Panc1 (cell line): ENCODE data around the gene DENND2A. TPM values are rescaled to one million over a fixed set of nuclear protein-coding genes. Genes with fewer than 3 reads are reported as not detected.

Experiments
- ATAC-seq: fragments of 200-7000 bp; cut with Tn5 transposase; 2 replicates; pipeline ENCODE4 v1.9.1; 2020; ENCODE audit warnings: mild to moderate bottlenecking, moderate library complexity
- BruUV-seq: library from RNA; stranded (reverse); fragments of 400-500 nt; replicated peaks from 2 replicates; lab custom pipeline; 2021; lab: Mats Ljungman, UMichigan
- CTCF ChIA-PET: fragments of 300-600 bp; sonication (Branson Sonifier 250); formaldehyde crosslinking; loops from one replicate; lab custom pipeline; 2022; ENCODE audit warnings: antibody characterized with exemption; lab: Charles Lee
- POLR2A ChIA-PET: fragments of 300-600 bp; sonication (Branson Sonifier 250); formaldehyde crosslinking; loops from one replicate; lab custom pipeline; 2022; ENCODE audit warnings: antibody characterized with exemption; lab: Charles Lee
- DNase-seq: peaks from one replicate; pipeline ENCODE4 v3.0.0-alpha.2; 2010; ENCODE audit warnings: low read depth, low spot score
- H3K27ac ChIP-seq: 2 replicates; pipeline ENCODE4 v1.5.1; 2011; ENCODE audit warnings: mild to moderate bottlenecking, low read length, inconsistent platforms
- H3K27me3 ChIP-seq: fragments of 200-500 bp; sonication (Bioruptor generic); 2 replicates; pipeline ENCODE4 v1.6.0; 2014; ENCODE audit warnings: low read length, inconsistent platforms; ENCODE audit not compliant: control insufficient read depth, insufficient read depth
- H3K36me3 ChIP-seq: fragments of 200-500 bp; sonication (Bioruptor generic); 2 replicates; pipeline ENCODE4 v1.5.1; 2014; ENCODE audit warnings: inconsistent platforms, mild to moderate bottlenecking, low read length, moderate library complexity; ENCODE audit not compliant: control insufficient read depth, insufficient read depth
- H3K4me1 ChIP-seq: 2 replicates; pipeline ENCODE4 v1.5.1; 2011; ENCODE audit warnings: inconsistent platforms, mild to moderate bottlenecking, low read length, moderate library complexity; ENCODE audit not compliant: control insufficient read depth, insufficient read depth
- H3K4me3 ChIP-seq, 2 experiments: 2 replicates each; pipeline ENCODE4 v1.5.1; 2011 to 2012; ENCODE audit warnings: low read depth in 2 of 2, low read length in 2 of 2, mild to moderate bottlenecking in 2 of 2, inconsistent platforms in 1 of 2, moderate library complexity in 1 of 2
- H3K9me3 ChIP-seq: fragments of 200-500 bp; sonication (Bioruptor generic); 2 replicates; pipeline ENCODE4 v1.5.1; 2014; ENCODE audit warnings: low read depth, mild to moderate bottlenecking, inconsistent platforms, low read length, moderate library complexity; ENCODE audit not compliant: control insufficient read depth, insufficient read depth
- CTCF ChIP-seq: fragments of 450-650 bp; IDR thresholded peaks from 2 replicates; pipeline ENCODE4 v1.5.1; 2017; ENCODE audit warnings: mild to moderate bottlenecking
- POLR2AphosphoS5 ChIP-seq: IDR thresholded peaks from 2 replicates; pipeline ENCODE4 v1.6.1; 2012; ENCODE audit warnings: mild to moderate bottlenecking, low read depth, low read length, moderate library complexity
- REST ChIP-seq, 2 experiments: IDR thresholded peaks; 2 replicates each; pipeline ENCODE4 v1.6.1; 2011 to 2012; ENCODE audit warnings: low read depth in 2 of 2, control low read depth in 1 of 2, low read length in 1 of 2, mild to moderate bottlenecking in 1 of 2, moderate library complexity in 1 of 2; ENCODE audit not compliant: insufficient read depth in 1 of 2
- SIN3A ChIP-seq: IDR thresholded peaks from 2 replicates; pipeline ENCODE4 v1.6.1; 2012; ENCODE audit warnings: low read depth, mild to moderate bottlenecking, low read length, moderate library complexity, borderline replicate concordance; ENCODE audit not compliant: insufficient read depth
- TCF7L2 ChIP-seq: IDR thresholded peaks from 2 replicates; pipeline ENCODE4 v1.6.1; 2011; ENCODE audit warnings: mild to moderate bottlenecking, low read depth, low read length, inconsistent platforms
- in situ Hi-C: cut with HindIII; loops from 2 replicates; pipeline ENCODE4 v1.10.0; 2016; ENCODE audit warnings: low sequenced_read_pairs, low pct_unique_long_range_greater_than_20kb
- intact Hi-C: fragments of 100-400 bp; cut with micrococcal nuclease; formaldehyde crosslinking; loops from one replicate; pipeline ENCODE4 v1.10.0; 2022; ENCODE audit not compliant: unreplicated experiment
- total RNA-seq: library from RNA; stranded (reverse); gene quantifications from one replicate; pipeline ENCODE4 v1.2.1, GENCODE V29; 2021; ENCODE audit not compliant: unreplicated experiment

DENND2A gene
- total RNA-seq, 1 experiment from 2014 or later, result 1.4 TPM

- H3K4me3 ChIP-seq, result no peak overlapping the region
- TF ChIP-seq TCF7L2, result no peak
- no TSS peak for BruUV-seq
- no peaks in the 10 kb centered on the region for H3K36me3 ChIP-seq
- no peaks in the 10 kb centered on the region for H3K9me3 ChIP-seq
- H3K27ac ChIP-seq, result no peak overlapping the region
- in situ Hi-C loops (no loop called here), intact Hi-C loops (no loop called here)
- ATAC-seq (no peak), DNase-seq (no peak)
- no peaks in the 10 kb centered on the region for H3K4me1 ChIP-seq
- POLR2A ChIA-PET, result no interaction called here
- CTCF ChIA-PET, result interaction anchor here (0.6 kb wide), 1 partner anchor 125 kb away, joined by 5 read pairs; no protein-coding TSS in a partner anchor
- peaks cover 3% of the 10 kb centered on the region; the same call in 1 of the 2 replicates for H3K27me3 ChIP-seq
Measured at GRCh38 chr7:140635816-140636215, 4.8 kb downstream of the DENND2A start.

DNA sequence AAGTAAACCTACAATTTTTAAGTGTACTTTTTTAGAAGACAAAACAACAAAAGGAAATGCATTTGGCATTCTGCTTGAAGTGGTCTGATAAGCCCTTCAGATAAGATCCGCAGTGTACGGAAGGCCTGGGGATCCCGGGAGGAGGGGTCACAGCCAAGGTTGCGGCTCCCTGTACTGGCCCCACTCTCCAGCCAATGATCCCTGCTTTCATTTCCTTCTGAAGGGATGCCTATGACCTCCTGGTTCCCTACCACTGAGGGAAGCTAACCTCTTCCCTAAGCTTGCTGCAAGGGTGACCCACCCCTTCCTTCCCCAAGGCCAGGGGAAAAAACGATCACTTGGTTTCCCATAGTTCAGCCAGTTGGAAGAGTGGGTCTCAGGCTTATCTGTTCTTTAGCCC lies 5.3 kb downstream of the DENND2A start:
- Histone ChIP-seq H3K27ac (no peak overlapping the region), H3K27me3 (peaks cover 3% of the 10 kb centered on the region; the same call in 1 of the 2 replicates), H3K36me3 (no peaks in the 10 kb centered on the region), H3K4me3 (no peak overlapping the region), H3K9me3 (no peaks in the 10 kb centered on the region), H3K4me1 (no peaks in the 10 kb centered on the region)
- TF ChIP-seq CTCF (no peak), SIN3A (no peak), TCF7L2 (no peak), POLR2AphosphoS5 (no peak), REST (IDR thresholded peaks at IDR 0.05; ENCODE audit: insufficient read depth in 1 of 2, low read depth in 2 of 2, low read length in 1 of 2) (no peak)
- in situ Hi-C loops, result no loop called here
- DNase-seq (no peak), ATAC-seq (no peak)
- POLR2A ChIA-PET, result no interaction called here
- intact Hi-C loops, result no loop called here
- CTCF ChIA-PET, result interaction anchor here (0.6 kb wide), 1 partner anchor 125 kb away, joined by 5 read pairs; no protein-coding TSS in a partner anchor
- no TSS peak for BruUV-seq

- intact Hi-C loops, result no loop called here
- no TSS peak for BruUV-seq
- in situ Hi-C loops, result no loop called here
- Histone ChIP-seq H3K4me1 (no peaks in the 10 kb centered on the region; the same call in 1 of the 2 replicates), H3K27ac (no peak overlapping the region), H3K27me3 (no peaks in the 10 kb centered on the region), H3K36me3 (no peaks in the 10 kb centered on the region), H3K9me3 (no peaks in the 10 kb centered on the region), H3K4me3 (no peak overlapping the region)
- ChIA-PET POLR2A (no interaction called here), CTCF (no interaction called here)
- TF ChIP-seq POLR2AphosphoS5 (no peak), TCF7L2 (no peak), REST (IDR thresholded peaks at IDR 0.05; ENCODE audit: insufficient read depth in 1 of 2, low read depth in 2 of 2, low read length in 1 of 2) (no peak), SIN3A (no peak), CTCF (no peak)
- no peak for ATAC-seq
- no peak for DNase-seq
Measured at GRCh38 chr7:140631602-140632001, 9.0 kb downstream of the DENND2A start.
